ENCODE results near the gene RDH11.

DNA sequence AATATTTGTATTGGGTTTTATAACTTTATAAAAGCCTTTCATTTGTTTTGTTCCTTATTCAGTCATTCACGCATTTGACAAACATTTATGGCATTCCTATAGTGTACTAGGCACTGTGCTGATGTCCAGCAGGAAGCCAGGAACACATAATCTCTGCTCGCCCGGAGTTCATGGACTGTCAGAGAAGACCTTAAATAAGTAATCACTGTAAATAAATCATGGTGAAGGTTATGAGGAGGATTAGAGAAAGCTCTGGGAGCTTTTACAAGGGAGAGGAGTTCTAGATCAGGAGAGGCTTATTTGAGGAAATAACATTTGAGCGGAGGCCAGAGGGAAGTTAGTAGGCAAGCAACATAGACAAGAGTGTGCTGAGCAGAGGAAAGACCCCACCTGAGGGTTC, 1.4 kb upstream of the RDH11 start:
- TF ChIP-seq, protein P1, sequence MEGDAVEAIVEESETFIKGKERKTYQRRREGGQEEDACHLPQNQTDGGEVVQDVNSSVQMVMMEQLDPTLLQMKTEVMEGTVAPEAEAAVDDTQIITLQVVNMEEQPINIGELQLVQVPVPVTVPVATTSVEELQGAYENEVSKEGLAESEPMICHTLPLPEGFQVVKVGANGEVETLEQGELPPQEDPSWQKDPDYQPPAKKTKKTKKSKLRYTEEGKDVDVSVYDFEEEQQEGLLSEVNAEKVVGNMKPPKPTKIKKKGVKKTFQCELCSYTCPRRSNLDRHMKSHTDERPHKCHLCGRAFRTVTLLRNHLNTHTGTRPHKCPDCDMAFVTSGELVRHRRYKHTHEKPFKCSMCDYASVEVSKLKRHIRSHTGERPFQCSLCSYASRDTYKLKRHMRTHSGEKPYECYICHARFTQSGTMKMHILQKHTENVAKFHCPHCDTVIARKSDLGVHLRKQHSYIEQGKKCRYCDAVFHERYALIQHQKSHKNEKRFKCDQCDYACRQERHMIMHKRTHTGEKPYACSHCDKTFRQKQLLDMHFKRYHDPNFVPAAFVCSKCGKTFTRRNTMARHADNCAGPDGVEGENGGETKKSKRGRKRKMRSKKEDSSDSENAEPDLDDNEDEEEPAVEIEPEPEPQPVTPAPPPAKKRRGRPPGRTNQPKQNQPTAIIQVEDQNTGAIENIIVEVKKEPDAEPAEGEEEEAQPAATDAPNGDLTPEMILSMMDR (conservative IDR thresholded peaks at IDR 0.05; ENCODE audit: low read depth in 2 of 2): no peak
- TF ChIP-seq, protein P2, sequence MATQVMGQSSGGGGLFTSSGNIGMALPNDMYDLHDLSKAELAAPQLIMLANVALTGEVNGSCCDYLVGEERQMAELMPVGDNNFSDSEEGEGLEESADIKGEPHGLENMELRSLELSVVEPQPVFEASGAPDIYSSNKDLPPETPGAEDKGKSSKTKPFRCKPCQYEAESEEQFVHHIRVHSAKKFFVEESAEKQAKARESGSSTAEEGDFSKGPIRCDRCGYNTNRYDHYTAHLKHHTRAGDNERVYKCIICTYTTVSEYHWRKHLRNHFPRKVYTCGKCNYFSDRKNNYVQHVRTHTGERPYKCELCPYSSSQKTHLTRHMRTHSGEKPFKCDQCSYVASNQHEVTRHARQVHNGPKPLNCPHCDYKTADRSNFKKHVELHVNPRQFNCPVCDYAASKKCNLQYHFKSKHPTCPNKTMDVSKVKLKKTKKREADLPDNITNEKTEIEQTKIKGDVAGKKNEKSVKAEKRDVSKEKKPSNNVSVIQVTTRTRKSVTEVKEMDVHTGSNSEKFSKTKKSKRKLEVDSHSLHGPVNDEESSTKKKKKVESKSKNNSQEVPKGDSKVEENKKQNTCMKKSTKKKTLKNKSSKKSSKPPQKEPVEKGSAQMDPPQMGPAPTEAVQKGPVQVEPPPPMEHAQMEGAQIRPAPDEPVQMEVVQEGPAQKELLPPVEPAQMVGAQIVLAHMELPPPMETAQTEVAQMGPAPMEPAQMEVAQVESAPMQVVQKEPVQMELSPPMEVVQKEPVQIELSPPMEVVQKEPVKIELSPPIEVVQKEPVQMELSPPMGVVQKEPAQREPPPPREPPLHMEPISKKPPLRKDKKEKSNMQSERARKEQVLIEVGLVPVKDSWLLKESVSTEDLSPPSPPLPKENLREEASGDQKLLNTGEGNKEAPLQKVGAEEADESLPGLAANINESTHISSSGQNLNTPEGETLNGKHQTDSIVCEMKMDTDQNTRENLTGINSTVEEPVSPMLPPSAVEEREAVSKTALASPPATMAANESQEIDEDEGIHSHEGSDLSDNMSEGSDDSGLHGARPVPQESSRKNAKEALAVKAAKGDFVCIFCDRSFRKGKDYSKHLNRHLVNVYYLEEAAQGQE (IDR thresholded peaks at IDR 0.05; ENCODE audit: unreplicated experiment): no peak
- no peak for TF ChIP-seq EZH2phosphoT487 (IDR thresholded peaks at IDR 0.05; ENCODE audit: unreplicated experiment)
- TF ChIP-seq POLR2AphosphoS5 (IDR thresholded peaks at IDR 0.05; ENCODE audit: low read depth): no peak
- TF ChIP-seq EZH2 (IDR thresholded peaks at IDR 0.05; ENCODE audit: low read depth, unreplicated experiment): no peak
- no peak for TF ChIP-seq CREB1 (CRISPR knock-in tag; IDR thresholded peaks at IDR 0.05; ENCODE audit: low read depth)
- no peak for TF ChIP-seq NANOG (IDR thresholded peaks at IDR 0.05; ENCODE audit: borderline replicate concordance)
- no peak for TF ChIP-seq JUNB (IDR thresholded peaks at IDR 0.05; ENCODE audit: unreplicated experiment)
- no peak for TF ChIP-seq ZNF462 (CRISPR knock-in tag; IDR thresholded peaks at IDR 0.05)
- no peak for TF ChIP-seq ZNF114 (CRISPR knock-in tag; IDR thresholded peaks at IDR 0.05)
